ENCODE measurements around the gene CLEC19A. TPM values are rescaled to one million over a fixed set of nuclear protein-coding genes. Genes with fewer than 3 reads are reported as not detected.
A peak's percentile ranks its signal among the peaks of the same experiment; 100 is the strongest.

CLEC19A gene
- total RNA-seq, 4 donors from 2014 or later, result not detected

DNA sequence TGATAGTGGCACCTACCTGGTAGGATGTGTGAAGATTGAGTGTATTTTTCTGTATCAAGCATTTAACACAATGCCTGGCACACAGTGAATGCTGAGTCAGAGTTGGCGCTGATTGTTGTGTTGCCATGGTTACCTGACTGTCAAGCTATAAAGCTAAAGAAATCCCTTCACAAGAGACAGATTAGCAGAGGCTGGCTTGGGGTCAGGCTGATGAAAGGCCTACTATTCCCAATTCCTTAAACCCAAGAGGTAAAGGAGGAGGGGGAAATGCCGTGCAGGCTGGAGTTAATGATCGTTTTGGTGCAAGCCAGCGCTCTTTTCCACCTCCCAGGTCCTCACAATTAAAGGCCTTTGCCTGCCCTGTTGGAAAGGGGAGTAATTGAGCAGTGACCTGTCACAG, 5.9 kb downstream of the CLEC19A start:
- H3K4me1 ChIP-seq, result peaks cover 0 to 4% (median 0%) of the 10 kb centered on the region in 4 donors
- H3K27ac ChIP-seq, result no peak overlapping the region
- H3K4me3 ChIP-seq, result no peak overlapping the region
- DNase-seq, result no peak
- no peaks in the 10 kb centered on the region for H3K27me3 ChIP-seq
- no peaks in the 10 kb centered on the region for H3K9me3 ChIP-seq
- H3K36me3 ChIP-seq, result no peaks in the 10 kb centered on the region
- no peak for TF ChIP-seq POLR2A (IDR thresholded peaks at IDR 0.05)
- TF ChIP-seq, protein P1, sequence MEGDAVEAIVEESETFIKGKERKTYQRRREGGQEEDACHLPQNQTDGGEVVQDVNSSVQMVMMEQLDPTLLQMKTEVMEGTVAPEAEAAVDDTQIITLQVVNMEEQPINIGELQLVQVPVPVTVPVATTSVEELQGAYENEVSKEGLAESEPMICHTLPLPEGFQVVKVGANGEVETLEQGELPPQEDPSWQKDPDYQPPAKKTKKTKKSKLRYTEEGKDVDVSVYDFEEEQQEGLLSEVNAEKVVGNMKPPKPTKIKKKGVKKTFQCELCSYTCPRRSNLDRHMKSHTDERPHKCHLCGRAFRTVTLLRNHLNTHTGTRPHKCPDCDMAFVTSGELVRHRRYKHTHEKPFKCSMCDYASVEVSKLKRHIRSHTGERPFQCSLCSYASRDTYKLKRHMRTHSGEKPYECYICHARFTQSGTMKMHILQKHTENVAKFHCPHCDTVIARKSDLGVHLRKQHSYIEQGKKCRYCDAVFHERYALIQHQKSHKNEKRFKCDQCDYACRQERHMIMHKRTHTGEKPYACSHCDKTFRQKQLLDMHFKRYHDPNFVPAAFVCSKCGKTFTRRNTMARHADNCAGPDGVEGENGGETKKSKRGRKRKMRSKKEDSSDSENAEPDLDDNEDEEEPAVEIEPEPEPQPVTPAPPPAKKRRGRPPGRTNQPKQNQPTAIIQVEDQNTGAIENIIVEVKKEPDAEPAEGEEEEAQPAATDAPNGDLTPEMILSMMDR (IDR thresholded peaks at IDR 0.05), result no peak

DNA sequence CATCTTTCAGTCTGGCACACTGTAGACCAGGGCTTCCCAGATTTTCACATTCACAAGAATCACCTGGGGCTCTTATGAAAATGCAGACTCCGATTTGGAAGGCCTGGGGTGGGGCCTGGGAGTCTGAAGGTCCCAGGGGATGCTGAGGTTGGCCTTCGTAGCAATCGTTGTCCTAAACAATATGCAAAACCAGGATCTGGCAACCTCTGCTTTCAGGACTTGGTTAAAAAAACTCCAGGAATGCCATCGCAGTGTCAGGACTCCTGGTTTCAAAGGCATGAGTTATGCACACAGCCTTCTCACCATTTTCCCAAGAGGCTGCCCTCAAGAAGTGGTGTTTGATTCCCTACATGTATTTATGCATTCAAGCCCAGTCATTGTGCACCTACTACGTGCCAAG, 6.7 kb downstream of the CLEC19A start:
- Histone ChIP-seq H3K4me3 (no peak overlapping the region), H3K27ac (no peak overlapping the region), H3K9me3 (no peaks in the 10 kb centered on the region), H3K36me3 (no peaks in the 10 kb centered on the region), H3K4me1 (peaks cover 0 to 4% (median 0%) of the 10 kb centered on the region in 4 donors), H3K27me3 (no peaks in the 10 kb centered on the region)
- no peak for DNase-seq
- no peak for TF ChIP-seq POLR2A (IDR thresholded peaks at IDR 0.05)
- TF ChIP-seq, protein P1 (IDR thresholded peaks at IDR 0.05), result no peak

DNA sequence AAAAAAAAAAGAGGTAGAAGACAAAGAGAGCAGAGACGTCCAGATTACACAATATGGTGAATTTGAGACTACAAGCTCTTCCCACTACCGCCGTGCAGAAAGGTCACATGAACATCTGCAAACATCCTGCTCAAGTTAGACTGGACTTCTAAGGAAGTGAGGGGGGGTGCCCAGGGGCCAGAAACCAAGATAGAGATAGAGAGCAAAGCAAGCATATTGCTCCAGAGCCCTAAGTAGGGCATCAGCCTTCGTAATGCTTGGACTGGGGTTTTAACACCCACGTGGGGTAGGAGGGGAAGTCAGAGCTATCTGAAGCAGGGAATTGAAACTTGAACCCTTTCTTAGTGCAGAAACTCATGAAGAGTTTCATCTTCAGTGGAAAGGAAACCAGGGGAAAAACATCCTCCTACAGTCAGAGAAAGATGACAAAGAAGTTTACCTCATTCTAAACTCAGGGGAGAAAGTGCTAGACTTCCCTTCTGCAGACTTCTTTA, 8.7 kb downstream of the CLEC19A start:
- Histone ChIP-seq H3K27me3 (no peaks in the 10 kb centered on the region), H3K27ac (no peak overlapping the region)

DNA sequence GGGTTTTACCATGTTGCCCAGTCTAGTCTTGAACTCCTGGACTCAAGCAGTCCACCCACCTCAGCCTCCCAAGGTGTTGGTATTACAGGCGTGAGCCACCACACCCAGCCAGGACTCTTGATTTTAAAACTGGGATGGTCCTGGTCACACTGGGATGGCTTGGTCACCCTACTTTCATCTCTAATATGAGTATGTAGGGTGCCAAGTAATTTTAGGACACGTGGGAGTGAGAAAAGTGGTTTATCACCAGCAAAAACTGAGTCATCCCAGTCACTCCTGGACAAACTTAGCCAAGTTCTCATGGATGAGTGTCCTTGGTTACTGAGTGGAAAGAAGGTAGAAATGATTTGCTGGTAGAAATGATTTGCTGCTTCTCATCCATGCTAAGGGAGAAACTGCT, 9.9 kb downstream of the CLEC19A start:
- DNase-seq, result no peak
- no peaks in the 10 kb centered on the region for H3K27me3 ChIP-seq
- H3K4me1 ChIP-seq, result peaks cover 0 to 4% (median 0%) of the 10 kb centered on the region in 4 donors
- no peaks in the 10 kb centered on the region for H3K36me3 ChIP-seq
- TF ChIP-seq, protein P1 (IDR thresholded peaks at IDR 0.05), result no peak
- no peak for TF ChIP-seq POLR2A (IDR thresholded peaks at IDR 0.05)
- no peaks in the 10 kb centered on the region for H3K9me3 ChIP-seq
- no peak overlapping the region for H3K27ac ChIP-seq
- no peak overlapping the region for H3K4me3 ChIP-seq

More for the DNA sequence above, 8.7 kb downstream of the CLEC19A start:
- DNase-seq, result peak in 2 of 3 donors; percentile 35 to 63
- H3K9me3 ChIP-seq, result no peaks in the 10 kb centered on the region
- H3K4me3 ChIP-seq, result no peak overlapping the region
- peaks cover 0 to 4% (median 0%) of the 10 kb centered on the region in 4 donors for H3K4me1 ChIP-seq
- TF ChIP-seq POLR2A (IDR thresholded peaks at IDR 0.05), result no peak
- TF ChIP-seq, protein P1 (IDR thresholded peaks at IDR 0.05), result no peak
- no peaks in the 10 kb centered on the region for H3K36me3 ChIP-seq

DNA sequence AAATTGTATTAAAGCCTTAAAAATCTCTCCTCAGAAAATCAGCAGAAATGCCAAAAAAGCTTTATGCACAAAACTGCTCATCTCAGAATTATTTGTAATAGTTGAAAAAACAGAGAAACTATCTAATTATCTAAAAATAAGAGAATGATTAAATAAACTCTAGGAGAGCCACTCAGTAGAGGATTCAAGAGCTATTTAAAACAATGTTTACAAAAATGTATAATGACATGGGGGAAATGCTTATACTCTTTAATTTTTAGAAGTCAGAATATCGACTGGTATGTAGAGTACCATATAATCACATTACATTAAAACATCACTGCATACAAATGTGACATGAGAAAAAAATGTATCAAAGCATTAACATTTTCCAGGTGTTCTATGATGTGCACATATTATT, 11.9 kb downstream of the CLEC19A start:
- TF ChIP-seq POLR2A (IDR thresholded peaks at IDR 0.05), result no peak
- TF ChIP-seq, protein P1 (IDR thresholded peaks at IDR 0.05), result no peak
- Histone ChIP-seq H3K27me3 (no peaks in the 10 kb centered on the region), H3K36me3 (no peaks in the 10 kb centered on the region)

DNA sequence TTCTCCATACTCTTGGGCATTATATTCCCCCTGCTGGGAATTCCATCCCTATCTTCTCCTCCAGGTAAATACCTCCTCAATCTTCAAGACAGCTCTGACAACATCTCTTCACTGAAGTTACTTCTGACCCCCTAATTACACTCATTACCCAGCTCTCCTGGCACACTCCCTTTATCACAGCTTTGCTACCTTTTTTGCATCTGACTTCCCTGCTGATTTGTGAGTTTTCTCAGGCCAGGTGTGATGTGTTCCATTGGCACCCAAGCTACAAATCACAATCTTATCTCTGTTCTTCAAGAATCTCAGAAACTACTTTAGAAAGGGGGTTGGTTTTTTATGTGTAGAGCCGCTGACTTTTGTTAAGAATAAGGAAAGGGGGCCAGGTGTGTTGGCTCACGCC, 14.0 kb downstream of the CLEC19A start:
- TF ChIP-seq POLR2A (IDR thresholded peaks at IDR 0.05), result no peak
- TF ChIP-seq, protein P1 (IDR thresholded peaks at IDR 0.05), result no peak
- Histone ChIP-seq H3K36me3 (no peaks in the 10 kb centered on the region), H3K27ac (no peak overlapping the region), H3K4me3 (no peak overlapping the region), H3K4me1 (peaks cover 0 to 1% (median 0%) of the 10 kb centered on the region in 4 donors), H3K27me3 (no peaks in the 10 kb centered on the region), H3K9me3 (no peaks in the 10 kb centered on the region)
- no peak for DNase-seq

More for the DNA sequence above, 11.9 kb downstream of the CLEC19A start:
- peaks cover 0 to 4% (median 0%) of the 10 kb centered on the region in 4 donors for H3K4me1 ChIP-seq
- H3K27ac ChIP-seq, result no peak overlapping the region
- no peak for DNase-seq
- H3K9me3 ChIP-seq, result no peaks in the 10 kb centered on the region
- no peak overlapping the region for H3K4me3 ChIP-seq
